ENCODE results near the gene USP4. TPM values are rescaled to one million over a fixed set of nuclear protein-coding genes. Genes with fewer than 3 reads are reported as not detected.
A peak's percentile ranks its signal among the peaks of the same experiment; 100 is the strongest.

USP4 gene
- polyA plus RNA-seq, 3 donors, result 68.6 to 125 (median 78.9) TPM

DNA sequence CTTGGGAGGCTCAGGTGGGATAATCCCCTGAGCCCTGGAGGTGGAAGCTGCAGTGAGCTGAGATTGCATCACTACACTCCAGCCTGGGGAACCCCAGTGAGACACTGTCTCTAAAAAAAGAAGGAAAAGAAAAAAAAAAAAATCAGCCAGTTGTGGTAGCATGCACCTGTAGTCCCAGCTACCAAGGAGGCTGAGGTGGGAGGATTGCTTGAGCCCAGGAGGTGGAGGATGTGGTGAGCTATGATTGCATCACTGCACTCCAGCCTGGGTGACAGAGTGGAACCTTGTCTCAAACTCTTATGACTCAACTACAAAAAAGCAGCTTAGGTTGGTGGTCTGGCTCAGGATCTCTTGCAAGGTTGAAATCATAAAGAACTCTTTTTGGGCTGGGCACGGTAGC, 37.6 kb upstream of the USP4 start:
- intact Hi-C loops (cut with micrococcal nuclease), result no loop called here
- peak overlapping the region in 1 of 2 donors; percentile 62 for H3K27ac ChIP-seq (ENCODE audit: low read depth in 1 of 2, low read length in 2 of 2)
- H3K4me3 ChIP-seq (replicated peaks in 1 of 3; ENCODE audit: low read depth in 2 of 3, low read length in 3 of 3), result no peak overlapping the region
- no peaks in the 10 kb centered on the region for H3K9me3 Mint-ChIP-seq
- peaks cover 24 to 53% of the 10 kb centered on the region in 2 donors for H3K4me1 ChIP-seq (ENCODE audit: control insufficient read depth in 1 of 2, insufficient read depth in 2 of 2, low read length in 2 of 2)
- H4K20me1 ChIP-seq (ENCODE audit: insufficient read depth, low read length), result peaks cover 100% of the 10 kb centered on the region
- TF ChIP-seq, protein P1, sequence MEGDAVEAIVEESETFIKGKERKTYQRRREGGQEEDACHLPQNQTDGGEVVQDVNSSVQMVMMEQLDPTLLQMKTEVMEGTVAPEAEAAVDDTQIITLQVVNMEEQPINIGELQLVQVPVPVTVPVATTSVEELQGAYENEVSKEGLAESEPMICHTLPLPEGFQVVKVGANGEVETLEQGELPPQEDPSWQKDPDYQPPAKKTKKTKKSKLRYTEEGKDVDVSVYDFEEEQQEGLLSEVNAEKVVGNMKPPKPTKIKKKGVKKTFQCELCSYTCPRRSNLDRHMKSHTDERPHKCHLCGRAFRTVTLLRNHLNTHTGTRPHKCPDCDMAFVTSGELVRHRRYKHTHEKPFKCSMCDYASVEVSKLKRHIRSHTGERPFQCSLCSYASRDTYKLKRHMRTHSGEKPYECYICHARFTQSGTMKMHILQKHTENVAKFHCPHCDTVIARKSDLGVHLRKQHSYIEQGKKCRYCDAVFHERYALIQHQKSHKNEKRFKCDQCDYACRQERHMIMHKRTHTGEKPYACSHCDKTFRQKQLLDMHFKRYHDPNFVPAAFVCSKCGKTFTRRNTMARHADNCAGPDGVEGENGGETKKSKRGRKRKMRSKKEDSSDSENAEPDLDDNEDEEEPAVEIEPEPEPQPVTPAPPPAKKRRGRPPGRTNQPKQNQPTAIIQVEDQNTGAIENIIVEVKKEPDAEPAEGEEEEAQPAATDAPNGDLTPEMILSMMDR (IDR thresholded peaks at IDR 0.05), result no peak
- peaks cover 32 to 39% of the 10 kb centered on the region in 2 donors for H3K36me3 Mint-ChIP-seq
- DNase-seq, result peak in 2 of 3 donors; percentile 52 to 62
- H3K27me3 Mint-ChIP-seq (ENCODE audit: low read depth in 3 of 3), result no peaks in the 10 kb centered on the region
- H2AFZ ChIP-seq (ENCODE audit: insufficient read depth, low read depth, low read length, poor library complexity, severe bottlenecking), result no peak overlapping the region
- H3K9ac ChIP-seq (ENCODE audit: insufficient read depth, low read length, poor library complexity, severe bottlenecking), result no peak overlapping the region
- WGBS (ENCODE audit: insufficient coverage), result 82% methylated on average over 1 of the region's 1 CpG
- peaks cover 56% of the 10 kb centered on the region for H3K4me1 Mint-ChIP-seq
- no peak overlapping the region for H3K4me2 ChIP-seq (replicated peaks; ENCODE audit: extremely low read depth, low read length, poor library complexity, severe bottlenecking)
- H3K79me2 ChIP-seq (ENCODE audit: insufficient read depth, low read length), result peaks cover 99% of the 10 kb centered on the region
- H3K36me3 ChIP-seq (replicated peaks in 1 of 2; ENCODE audit: control insufficient read depth in 1 of 2, insufficient read depth in 2 of 2, low read length in 2 of 2), result peaks cover 20 to 32% of the 10 kb centered on the region in 2 donors
- peak overlapping the region in 6 of 7 donors; percentile 57 to 78 (median 76) for H3K27ac Mint-ChIP-seq
- no peaks in the 10 kb centered on the region for H3K9me3 ChIP-seq (replicated peaks in 1 of 2; ENCODE audit: control insufficient read depth in 1 of 2, insufficient read depth in 1 of 2, low read length in 2 of 2)
- no peak overlapping the region for H3K4me3 Mint-ChIP-seq
- H3K27me3 ChIP-seq (ENCODE audit: control insufficient read depth in 2 of 2, insufficient read depth in 2 of 2, low read length in 2 of 2), result no peaks in the 10 kb centered on the region

DNA sequence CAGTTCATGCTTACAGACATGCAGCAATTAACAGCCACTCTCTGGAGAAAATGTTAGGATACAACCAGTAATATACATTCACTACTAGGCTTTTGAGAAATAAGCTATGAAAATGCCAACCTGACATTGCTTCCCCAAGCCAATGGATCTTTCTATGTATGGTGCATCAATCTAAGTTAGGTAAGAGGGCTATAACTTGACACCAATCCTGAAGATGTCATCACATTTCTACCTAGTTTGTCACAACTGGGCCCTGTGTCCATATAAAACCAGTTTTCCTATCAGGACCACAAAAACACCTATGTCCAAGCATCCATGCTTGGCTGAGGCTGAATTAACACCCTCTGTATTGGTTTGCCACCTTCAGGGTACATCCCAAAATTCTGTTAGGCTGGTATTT, 32.1 kb upstream of the USP4 start:
- peaks cover 99% of the 10 kb centered on the region for H3K79me2 ChIP-seq (ENCODE audit: insufficient read depth, low read length)
- H3K27ac Mint-ChIP-seq, result no peak overlapping the region

More for the DNA sequence above, 32.1 kb upstream of the USP4 start:
- H3K4me2 ChIP-seq (replicated peaks; ENCODE audit: extremely low read depth, low read length, poor library complexity, severe bottlenecking), result no peak overlapping the region
- no peak overlapping the region for H3K4me3 ChIP-seq (replicated peaks in 1 of 3; ENCODE audit: low read depth in 2 of 3, low read length in 3 of 3)
- TF ChIP-seq, protein P1 (IDR thresholded peaks at IDR 0.05), result no peak
- peaks cover 100% of the 10 kb centered on the region for H4K20me1 ChIP-seq (ENCODE audit: insufficient read depth, low read length)
- no peaks in the 10 kb centered on the region for H3K9me3 ChIP-seq (replicated peaks in 1 of 2; ENCODE audit: control insufficient read depth in 1 of 2, insufficient read depth in 1 of 2, low read length in 2 of 2)
- no peaks in the 10 kb centered on the region for H3K9me3 Mint-ChIP-seq
- intact Hi-C loops (cut with micrococcal nuclease), result loop anchor here in 1 of 2 donors (5.0 kb wide), 1 partner anchor 35 kb away; no protein-coding TSS in a partner anchor
- H3K4me3 Mint-ChIP-seq, result no peak overlapping the region
- peaks cover 35% of the 10 kb centered on the region for H3K4me1 Mint-ChIP-seq
- H3K4me1 ChIP-seq (ENCODE audit: control insufficient read depth in 1 of 2, insufficient read depth in 2 of 2, low read length in 2 of 2), result peaks cover 16 to 34% of the 10 kb centered on the region in 2 donors
- no peak overlapping the region for H3K9ac ChIP-seq (ENCODE audit: insufficient read depth, low read length, poor library complexity, severe bottlenecking)
- no peak for DNase-seq
- H3K27me3 ChIP-seq (ENCODE audit: control insufficient read depth in 2 of 2, insufficient read depth in 2 of 2, low read length in 2 of 2), result no peaks in the 10 kb centered on the region
- H3K36me3 ChIP-seq (replicated peaks in 1 of 2; ENCODE audit: control insufficient read depth in 1 of 2, insufficient read depth in 2 of 2, low read length in 2 of 2), result peaks cover 57 to 84% of the 10 kb centered on the region in 2 donors
- peak overlapping the region in 1 of 2 donors; percentile 46 for H3K27ac ChIP-seq (ENCODE audit: low read depth in 1 of 2, low read length in 2 of 2)
- H3K27me3 Mint-ChIP-seq (ENCODE audit: low read depth in 3 of 3), result no peaks in the 10 kb centered on the region
- no peak overlapping the region for H2AFZ ChIP-seq (ENCODE audit: insufficient read depth, low read depth, low read length, poor library complexity, severe bottlenecking)
- H3K36me3 Mint-ChIP-seq, result peaks cover 67 to 88% of the 10 kb centered on the region in 2 donors

Measured in CD14-positive monocyte (primary cell).